H9 (cell line): ENCODE results near the gene ZNF215. TPM values are rescaled to one million over a fixed set of nuclear protein-coding genes. Genes with fewer than 3 reads are reported as not detected.

Experiments
- DNase-seq: peaks from one replicate; pipeline ENCODE4 v3.0.0-alpha.2; 2017
- H2AFZ ChIP-seq: one replicate; pipeline ENCODE4 v1.6.1; 2013; ENCODE audit warnings: mild to moderate bottlenecking, low read length, control low read depth, moderate library complexity
- H2AK5ac ChIP-seq: 2 replicates; pipeline ENCODE4 v1.6.1; 2013; ENCODE audit warnings: low read length, control low read depth, mixed read lengths; ENCODE audit not compliant: insufficient read length
- H2BK120ac ChIP-seq: one replicate; pipeline ENCODE4 v1.6.1; 2013; ENCODE audit warnings: low read depth, mild to moderate bottlenecking, low read length, control low read depth, inconsistent platforms; ENCODE audit not compliant: poor library complexity, severe bottlenecking
- H2BK12ac ChIP-seq: 2 replicates; pipeline ENCODE4 v1.6.1; 2013; ENCODE audit warnings: low read length, control low read depth, mixed read lengths, low read depth; ENCODE audit not compliant: insufficient read length
- H2BK15ac ChIP-seq: 2 replicates; pipeline ENCODE4 v1.6.1; 2013; ENCODE audit warnings: low read depth, low read length, control low read depth
- H2BK20ac ChIP-seq: one replicate; pipeline ENCODE4 v1.6.1; 2013; ENCODE audit warnings: low read depth, mild to moderate bottlenecking, low read length, control low read depth, inconsistent platforms; ENCODE audit not compliant: poor library complexity, severe bottlenecking
- H2BK5ac ChIP-seq: 2 replicates; pipeline ENCODE4 v1.6.1; 2013; ENCODE audit warnings: low read length, control low read depth, mixed read lengths; ENCODE audit not compliant: insufficient read length
- H3K14ac ChIP-seq: 2 replicates; pipeline ENCODE4 v1.6.1; 2013; ENCODE audit warnings: low read length, control low read depth; ENCODE audit not compliant: insufficient read depth
- H3K18ac ChIP-seq: 2 replicates; pipeline ENCODE4 v1.6.1; 2013; ENCODE audit warnings: low read depth, mild to moderate bottlenecking, mixed read lengths, low read length, control low read depth; ENCODE audit not compliant: insufficient read length
- H3K23ac ChIP-seq: 2 replicates; pipeline ENCODE4 v1.6.1; 2013; ENCODE audit warnings: low read length, control low read depth, mixed read lengths, low read depth; ENCODE audit not compliant: insufficient read length
- H3K23me2 ChIP-seq: 2 replicates; pipeline ENCODE4 v1.6.1; 2013; ENCODE audit warnings: low read depth, mild to moderate bottlenecking, mixed read lengths, low read length, control low read depth; ENCODE audit not compliant: insufficient read length, poor library complexity, severe bottlenecking
- H3K27ac ChIP-seq: 2 replicates; pipeline ENCODE4 v1.5.1; 2013; ENCODE audit warnings: low read length, control low read depth, mixed read lengths, low read depth; ENCODE audit not compliant: insufficient read length
- H3K27me3 ChIP-seq: 2 replicates; pipeline ENCODE4 v1.6.1; 2013; ENCODE audit warnings: low read length, control low read depth, inconsistent platforms; ENCODE audit not compliant: insufficient read depth
- H3K4ac ChIP-seq: 2 replicates; pipeline ENCODE4 v1.6.1; 2013; ENCODE audit warnings: low read depth, mild to moderate bottlenecking, control low read depth, inconsistent platforms, low read length, moderate library complexity
- H3K4me1 ChIP-seq: 2 replicates; pipeline ENCODE4 v1.6.1; 2013; ENCODE audit warnings: low read length, control low read depth, inconsistent platforms; ENCODE audit not compliant: insufficient read depth
- H3K4me2 ChIP-seq: 2 replicates; pipeline ENCODE4 v1.6.1; 2013; ENCODE audit warnings: low read length, control low read depth, mixed read lengths; ENCODE audit not compliant: insufficient read length, insufficient read depth
- H3K56ac ChIP-seq: 2 replicates; pipeline ENCODE4 v1.6.1; 2013; ENCODE audit warnings: low read depth, mild to moderate bottlenecking, mixed read lengths, low read length, control low read depth; ENCODE audit not compliant: insufficient read length
- H3K79me1 ChIP-seq: 2 replicates; pipeline ENCODE4 v1.6.1; 2013; ENCODE audit warnings: low read depth, mild to moderate bottlenecking, moderate library complexity, low read length, control low read depth, inconsistent platforms; ENCODE audit not compliant: insufficient read depth, poor library complexity, severe bottlenecking
- H3K79me2 ChIP-seq: 2 replicates; pipeline ENCODE4 v1.6.1; 2013; ENCODE audit warnings: low read length, control low read depth, inconsistent platforms; ENCODE audit not compliant: insufficient read depth
- H3K9ac ChIP-seq: 2 replicates; pipeline ENCODE4 v1.6.1; 2013; ENCODE audit warnings: low read length, control low read depth, mixed read lengths; ENCODE audit not compliant: insufficient read length; ENCODE audit errors: extremely low read depth
- H3K9me3 ChIP-seq: one replicate; pipeline ENCODE4 v1.6.1; 2013; ENCODE audit warnings: low read depth, low read length, inconsistent platforms; ENCODE audit not compliant: control insufficient read depth
- H3T11ph ChIP-seq: one replicate; pipeline ENCODE4 v1.6.1; 2013; ENCODE audit warnings: mild to moderate bottlenecking, low read length, control low read depth, inconsistent platforms
- H4K20me1 ChIP-seq: one replicate; pipeline ENCODE4 v1.6.1; 2013; ENCODE audit not compliant: control insufficient read depth, insufficient read length, insufficient read depth
- H4K5ac ChIP-seq: 2 replicates; pipeline ENCODE4 v1.6.1; 2013; ENCODE audit warnings: low read depth, mild to moderate bottlenecking, mixed read lengths, low read length, control low read depth; ENCODE audit not compliant: insufficient read length
- H4K8ac ChIP-seq: replicated peaks from 2 replicates; pipeline ENCODE4 v1.6.1; 2013; ENCODE audit warnings: low read length, control low read depth, mixed read lengths, low read depth; ENCODE audit not compliant: insufficient read length
- H4K91ac ChIP-seq: 2 replicates; pipeline ENCODE4 v1.6.1; 2013; ENCODE audit warnings: low read depth, mild to moderate bottlenecking, moderate library complexity, mixed read lengths, low read length, control low read depth; ENCODE audit not compliant: insufficient read length
- H3K27ac Mint-ChIP-seq, 3 experiments: 2 replicates in 2 of 3; 3 replicates in 1 of 3; pipeline ENCODE4 v1.8.0; 2020 to 2021; ENCODE audit warnings: mixed read lengths in 3 of 3, mild to moderate bottlenecking in 1 of 3, moderate library complexity in 1 of 3
- H3K27me3 Mint-ChIP-seq: 2 replicates; pipeline ENCODE4 v1.8.0; 2021; ENCODE audit warnings: low read depth, mild to moderate bottlenecking, moderate library complexity, mixed read lengths
- H3K36me3 Mint-ChIP-seq, 3 experiments: 2 replicates in 2 of 3; 3 replicates in 1 of 3; pipeline ENCODE4 v1.8.0; 2020 to 2021; ENCODE audit warnings: low read depth in 3 of 3, mixed read lengths in 3 of 3; ENCODE audit not compliant: insufficient read depth in 1 of 3
- H3K4me1 Mint-ChIP-seq, 2 experiments: 2 replicates each; pipeline ENCODE4 v1.8.0; 2020; ENCODE audit warnings: mixed read lengths in 2 of 2
- H3K4me3 Mint-ChIP-seq, 2 experiments: 2 replicates in 1 of 2; 3 replicates in 1 of 2; pipeline ENCODE4 v1.8.0; 2020 to 2021; ENCODE audit warnings: mild to moderate bottlenecking in 2 of 2, mixed read lengths in 2 of 2, moderate library complexity in 1 of 2
- H3K9me3 Mint-ChIP-seq, 2 experiments: 2 replicates in 1 of 2; 3 replicates in 1 of 2; pipeline ENCODE4 v1.8.0; 2020; ENCODE audit warnings: mild to moderate bottlenecking in 2 of 2, mixed read lengths in 2 of 2, moderate library complexity in 1 of 2
- CTCF ChIP-seq: fragments of 200-600 bp; sonication (generic); conservative IDR thresholded peaks from 3 replicates; pipeline ENCODE4 v1.8.0; 2021; ENCODE audit warnings: antibody characterized with exemption, mild to moderate bottlenecking
- WGBS: extraction: QIAGEN DNeasy Blood & Tissue Kit; methylation state at CpG from one replicate; pipeline ENCODE4 v1.1.7; 2013; ENCODE audit warnings: missing lambda C conversion rate, low lambda C conversion rate, mixed read lengths; ENCODE audit not compliant: insufficient read length; ENCODE audit errors: extremely low coverage; 5-methylcytosine and 5-hydroxymethylcytosine counted together
- total RNA-seq: library from RNA; stranded (reverse); gene quantifications from 2 replicates; pipeline ENCODE4 v1.2.1, GENCODE V29; 2021

The ZNF215 gene
- total RNA-seq, 1 experiment from 2014 or later: 18.0 TPM

GRCh38 chr11:6920702-6921101 lies 5.5 kb upstream of the ZNF215 start, which contains the start of gene OR2D3:
Gene OR2D3 (plus strand): TSS chr11:6921002. CDS start chr11:6921002, 0 bp downstream.
- Histone ChIP-seq H2BK5ac (no peak within 1 kb of the TSS), H3K79me2 (no peaks in the 10 kb centered on the region), H3T11ph (no peak within 1 kb of the TSS), H3K79me1 (no peaks in the 10 kb centered on the region), H2BK15ac (no peak within 1 kb of the TSS), H3K4me1 (no peaks in the 10 kb centered on the region; the same call in 1 of the 2 replicates), H2BK12ac (no peak within 1 kb of the TSS), H4K5ac (no peak within 1 kb of the TSS), H2BK20ac (no peak within 1 kb of the TSS), H3K9me3 (no peaks in the 10 kb centered on the region), H3K4me2 (no peak within 1 kb of the TSS), H4K20me1 (no peaks in the 10 kb centered on the region), H2AK5ac (no peak within 1 kb of the TSS), H3K27ac (no peak within 1 kb of the TSS), H3K9ac (no peak within 1 kb of the TSS), H3K18ac (no peak within 1 kb of the TSS), H3K14ac (no peak within 1 kb of the TSS), H3K27me3 (no peaks in the 10 kb centered on the region), H3K56ac (no peak within 1 kb of the TSS), H3K4ac (no peak within 1 kb of the TSS), H3K23ac (no peak within 1 kb of the TSS), H4K91ac (no peak within 1 kb of the TSS), H2BK120ac (no peak within 1 kb of the TSS), H3K23me2 (no peaks in the 10 kb centered on the region), H4K8ac (no peak within 1 kb of the TSS), H2AFZ (no peak within 1 kb of the TSS)
- no peak for TF ChIP-seq CTCF
- Mint-ChIP-seq H3K27me3 (no peaks in the 10 kb centered on the region), H3K4me1 (peaks cover 3% of the 10 kb centered on the region in 2 experiments), H3K36me3 (no peaks in the 10 kb centered on the region; a peak in 1 of 7 replicates), H3K4me3 (no peak within 1 kb of the TSS), H3K9me3 (peaks cover 0 to 4% of the 10 kb centered on the region in 2 experiments; a peak in 1 of 5 replicates), H3K27ac (no peak within 1 kb of the TSS)
- no CpG with 5 or more reads among the region's 1 CpG for WGBS
- DNase-seq: no peak
